HL-60 (cell line): ENCODE results near the gene ZBTB3.
A peak's percentile ranks its signal among the peaks of the same experiment; 100 is the strongest.
"Not testable (repeated sequence)": the region's sequence is repeated elsewhere in the genome, so short reads cannot be mapped to it uniquely, and the experiment has no call there.

Experiments used
- DNase-seq, 2 experiments: peaks; one replicate each; pipeline ENCODE4 v3.0.0-alpha.2; 2010 to 2020; ENCODE audit warnings: low read depth in 1 of 2, low spot score in 1 of 2
- H3K27ac ChIP-seq: fragments of 250-450 bp; sonication (Bioruptor Pico); replicated peaks from 2 replicates; pipeline ENCODE4 v1.5.1; 2020; ENCODE audit warnings: mild to moderate bottlenecking, moderate library complexity
- H3K27me3 ChIP-seq: fragments of 250-450 bp; sonication (Bioruptor Pico); 2 replicates; pipeline ENCODE4 v1.5.1; 2021; ENCODE audit warnings: mild to moderate bottlenecking, moderate library complexity; ENCODE audit not compliant: insufficient read depth, poor library complexity, severe bottlenecking
- H3K4me3 ChIP-seq: replicated peaks from 2 replicates; pipeline ENCODE4 v1.5.1; 2011; ENCODE audit warnings: mild to moderate bottlenecking, control low read depth, low read length; ENCODE audit not compliant: insufficient read depth
- CTCF ChIP-seq: IDR thresholded peaks from one replicate; pipeline ENCODE4 v1.5.1; 2011; ENCODE audit warnings: low read length, control low read depth, inconsistent platforms; ENCODE audit not compliant: insufficient read depth
- GABPA ChIP-seq: IDR thresholded peaks from 2 replicates; pipeline ENCODE4 v1.6.1; 2012; ENCODE audit warnings: low read depth
- POLR2AphosphoS5 ChIP-seq: IDR thresholded peaks from 2 replicates; pipeline ENCODE4 v1.6.1; 2012; ENCODE audit warnings: low read depth
- REST ChIP-seq: IDR thresholded peaks from 2 replicates; pipeline ENCODE4 v1.6.1; 2012; ENCODE audit warnings: low read depth; ENCODE audit not compliant: insufficient replicate concordance
- SPI1 ChIP-seq: IDR thresholded peaks from 2 replicates; pipeline ENCODE4 v1.6.1; 2012; ENCODE audit warnings: low read depth, mild to moderate bottlenecking, borderline replicate concordance

Gene ZBTB3

GRCh38 chr11:62737196-62737595, 16.8 kb downstream of the ZBTB3 start:
- TF ChIP-seq SPI1 (no peak), CTCF (no peak), REST (no peak), POLR2AphosphoS5 (no peak), GABPA (no peak)

GRCh38 chr11:62732830-62733229, 21.1 kb downstream of the ZBTB3 start:
- no peak for DNase-seq
- Histone ChIP-seq H3K27me3 (no peaks in the 10 kb centered on the region), H3K4me3 (no peak overlapping the region), H3K27ac (no peak overlapping the region)
- TF ChIP-seq POLR2AphosphoS5 (no peak), REST (no peak), SPI1 (no peak), CTCF (no peak), GABPA (no peak)

More at GRCh38 chr11:62737196-62737595, 16.8 kb downstream of the ZBTB3 start:
- no peak overlapping the region for H3K27ac ChIP-seq
- H3K4me3 ChIP-seq = no peak overlapping the region
- no peak for DNase-seq
- H3K27me3 ChIP-seq = no peaks in the 10 kb centered on the region

- H3K4me3 ChIP-seq, DNase-seq, H3K27me3 ChIP-seq, H3K27ac ChIP-seq: not testable (repeated sequence)
Measured at GRCh38 chr11:62730076-62730475, 23.9 kb downstream of the ZBTB3 start.

- peak within 1 kb of the TSS; percentile 93 for H3K4me3 ChIP-seq
- no peaks in the 10 kb centered on the region for H3K27me3 ChIP-seq
- DNase-seq = peak; percentile 84 to 89
- TF ChIP-seq CTCF (no peak), SPI1 (peak; percentile 63), POLR2AphosphoS5 (peak; percentile 66; the same call in 1 of the 2 replicates), GABPA (peak; percentile 91)
- peak within 1 kb of the TSS; percentile 89 for H3K27ac ChIP-seq
Measured at GRCh38 chr11:62728171-62728988, 25.6 kb downstream of the ZBTB3 start, which contains the start of gene TTC9C. Gene TTC9C (plus strand): TSS chr11:62728486. CDS start chr11:62728849, 363 bp downstream.
